Choroid plexus epithelial cell (primary cell): ENCODE measurements around the gene ZNF641.

Source experiments
- DNase-seq: peaks from one replicate; pipeline ENCODE4 v3.0.0-alpha.2; 2010; ENCODE audit warnings: low read depth
- H3K4me3 ChIP-seq: 2 replicates; pipeline ENCODE4 v1.5.1; 2011; ENCODE audit warnings: low read depth, mild to moderate bottlenecking, control low read depth, low read length, moderate library complexity
- CTCF ChIP-seq: conservative IDR thresholded peaks from 2 replicates; pipeline ENCODE4 v1.5.1; 2011; ENCODE audit warnings: low read depth, mild to moderate bottlenecking, control low read depth, inconsistent platforms, low read length, moderate library complexity

ZNF641 gene

GRCh38 chr12:48288387-48289268 is 62.1 kb downstream of the ZNF641 start:
- no peak for DNase-seq
- no peak for TF ChIP-seq CTCF
- H3K4me3 ChIP-seq, result no peak overlapping the region
